Activated T-helper 2 cell treated with anti-CD3 and anti-CD28 coated beads, Interferon-gamma antibody, Interleukin-2, Interleukin-4, amounts not matched to agents 10 μg/mL and 5 μg/mL and 100 μg/mL, durations not matched to agents 14 hours and 24 hours and 36 hours (primary cell): Measurements from ENCODE around the gene MAP2K5. TPM values are rescaled to one million over a fixed set of nuclear protein-coding genes. Genes with fewer than 3 reads are reported as not detected.

Experiments
- DNase-seq: peaks from one replicate; pipeline ENCODE4 v3.0.0; 2021; ENCODE audit warnings: low spot score
- H3K27ac Mint-ChIP-seq: one replicate; pipeline ENCODE4 v1.8.0; 2021; ENCODE audit warnings: mixed read lengths
- H3K27me3 Mint-ChIP-seq: one replicate; pipeline ENCODE4 v1.8.0; 2021; ENCODE audit warnings: low read depth, mixed read lengths
- H3K36me3 Mint-ChIP-seq: one replicate; pipeline ENCODE4 v1.8.0; 2021; ENCODE audit warnings: low read depth, mixed read lengths
- H3K4me1 Mint-ChIP-seq: one replicate; pipeline ENCODE4 v1.8.0; 2021; ENCODE audit warnings: low read depth, mixed read lengths
- H3K4me3 Mint-ChIP-seq: one replicate; pipeline ENCODE4 v1.8.0; 2021; ENCODE audit warnings: low read depth, mild to moderate bottlenecking, moderate library complexity, mixed read lengths
- H3K9me3 Mint-ChIP-seq: one replicate; pipeline ENCODE4 v1.8.0; 2021; ENCODE audit warnings: mixed read lengths
- intact Hi-C: fragments of 100-400 bp; cut with micrococcal nuclease; formaldehyde crosslinking; loops from one replicate; pipeline ENCODE4 v1.15.1; 2023
- total RNA-seq: library from RNA; stranded (reverse); gene quantifications from 2 replicates; pipeline ENCODE4 v1.2.3, GENCODE V29; 2022

The MAP2K5 gene
- total RNA-seq, 1 donor from 2014 or later: 25.9 TPM

- no peak overlapping the region for H3K4me3 Mint-ChIP-seq
- no peaks in the 10 kb centered on the region for H3K27me3 Mint-ChIP-seq
- H3K27ac Mint-ChIP-seq: no peak overlapping the region
- H3K9me3 Mint-ChIP-seq: no peaks in the 10 kb centered on the region
- intact Hi-C loops: no loop called here
- peaks cover 5% of the 10 kb centered on the region for H3K36me3 Mint-ChIP-seq
- no peak for DNase-seq
- H3K4me1 Mint-ChIP-seq: peaks cover 19% of the 10 kb centered on the region
Measured at GRCh38 chr15:67784856-67785430, 242.4 kb downstream of the MAP2K5 start.

- H3K27ac Mint-ChIP-seq: no peak overlapping the region
- no peak for DNase-seq
- H3K9me3 Mint-ChIP-seq: no peaks in the 10 kb centered on the region
- H3K4me3 Mint-ChIP-seq: no peak overlapping the region
- H3K27me3 Mint-ChIP-seq: no peaks in the 10 kb centered on the region
- H3K4me1 Mint-ChIP-seq: peaks cover 19% of the 10 kb centered on the region
- intact Hi-C loops: no loop called here
- peaks cover 5% of the 10 kb centered on the region for H3K36me3 Mint-ChIP-seq
Measured at GRCh38 chr15:67785431-67785830, 242.9 kb downstream of the MAP2K5 start.

GRCh38 chr15:67786646-67787045 lies 244.1 kb downstream of the MAP2K5 start:
- no peak for DNase-seq
- intact Hi-C loops: no loop called here
- H3K4me1 Mint-ChIP-seq: peaks cover 19% of the 10 kb centered on the region
- H3K27me3 Mint-ChIP-seq: no peaks in the 10 kb centered on the region
- H3K9me3 Mint-ChIP-seq: no peaks in the 10 kb centered on the region
- H3K4me3 Mint-ChIP-seq: no peak overlapping the region
- H3K36me3 Mint-ChIP-seq: peaks cover 5% of the 10 kb centered on the region
- H3K27ac Mint-ChIP-seq: no peak overlapping the region

- Mint-ChIP-seq H3K4me1 (peaks cover 9% of the 10 kb centered on the region), H3K27me3 (no peaks in the 10 kb centered on the region), H3K36me3 (no peaks in the 10 kb centered on the region), H3K9me3 (no peaks in the 10 kb centered on the region), H3K4me3 (no peak overlapping the region), H3K27ac (no peak overlapping the region)
- intact Hi-C loops: no loop called here
- no peak for DNase-seq
Measured at GRCh38 chr15:67788986-67789385, 246.5 kb downstream of the MAP2K5 start.

- H3K36me3 Mint-ChIP-seq: peaks cover 10% of the 10 kb centered on the region
- peaks cover 11% of the 10 kb centered on the region for H3K9me3 Mint-ChIP-seq
- intact Hi-C loops: no loop called here
- H3K27me3 Mint-ChIP-seq: no peaks in the 10 kb centered on the region
- H3K4me3 Mint-ChIP-seq: no peak overlapping the region
- no peak overlapping the region for H3K27ac Mint-ChIP-seq
- H3K4me1 Mint-ChIP-seq: no peaks in the 10 kb centered on the region
- no peak for DNase-seq
Measured at GRCh38 chr15:67790610-67791319, 248.3 kb downstream of the MAP2K5 start.

GRCh38 chr15:67792250-67792942 lies 249.9 kb downstream of the MAP2K5 start:
- intact Hi-C loops: no loop called here
- Mint-ChIP-seq H3K9me3 (peaks cover 16% of the 10 kb centered on the region), H3K27ac (no peak overlapping the region), H3K27me3 (no peaks in the 10 kb centered on the region), H3K36me3 (peaks cover 10% of the 10 kb centered on the region), H3K4me1 (no peaks in the 10 kb centered on the region), H3K4me3 (no peak overlapping the region)
- DNase-seq: no peak

- no peak overlapping the region for H3K27ac Mint-ChIP-seq
- H3K4me1 Mint-ChIP-seq: no peaks in the 10 kb centered on the region
- H3K4me3 Mint-ChIP-seq: no peak overlapping the region
- intact Hi-C loops: no loop called here
- H3K27me3 Mint-ChIP-seq: no peaks in the 10 kb centered on the region
- DNase-seq: no peak
- H3K9me3 Mint-ChIP-seq: peaks cover 16% of the 10 kb centered on the region
- peaks cover 10% of the 10 kb centered on the region for H3K36me3 Mint-ChIP-seq
Measured at GRCh38 chr15:67794832-67795574, 252.5 kb downstream of the MAP2K5 start.

GRCh38 chr15:67796196-67797127 lies 254.0 kb downstream of the MAP2K5 start:
- peaks cover 10% of the 10 kb centered on the region for H3K36me3 Mint-ChIP-seq
- no peak overlapping the region for H3K4me3 Mint-ChIP-seq
- H3K9me3 Mint-ChIP-seq: peaks cover 16% of the 10 kb centered on the region
- intact Hi-C loops: no loop called here
- no peak for DNase-seq
- H3K4me1 Mint-ChIP-seq: no peaks in the 10 kb centered on the region
- no peak overlapping the region for H3K27ac Mint-ChIP-seq
- H3K27me3 Mint-ChIP-seq: no peaks in the 10 kb centered on the region

GRCh38 chr15:67799801-67800205 lies 257.3 kb downstream of the MAP2K5 start:
- Mint-ChIP-seq H3K9me3 (peaks cover 15% of the 10 kb centered on the region), H3K4me1 (no peaks in the 10 kb centered on the region), H3K4me3 (no peak overlapping the region), H3K27me3 (no peaks in the 10 kb centered on the region), H3K27ac (no peak overlapping the region), H3K36me3 (peaks cover 5% of the 10 kb centered on the region)
- DNase-seq: no peak
- intact Hi-C loops: no loop called here

- DNase-seq: no peak
- H3K27me3 Mint-ChIP-seq: no peaks in the 10 kb centered on the region
- intact Hi-C loops: no loop called here
- no peak overlapping the region for H3K4me3 Mint-ChIP-seq
- no peaks in the 10 kb centered on the region for H3K4me1 Mint-ChIP-seq
- no peaks in the 10 kb centered on the region for H3K36me3 Mint-ChIP-seq
- H3K9me3 Mint-ChIP-seq: peaks cover 1% of the 10 kb centered on the region
- H3K27ac Mint-ChIP-seq: no peak overlapping the region
Measured at GRCh38 chr15:67801142-67801541, 258.6 kb downstream of the MAP2K5 start.

GRCh38 chr15:67801926-67802914 lies 259.7 kb downstream of the MAP2K5 start:
- intact Hi-C loops: no loop called here
- no peak for DNase-seq
- Mint-ChIP-seq H3K9me3 (no peaks in the 10 kb centered on the region), H3K4me1 (no peaks in the 10 kb centered on the region), H3K36me3 (no peaks in the 10 kb centered on the region), H3K4me3 (no peak overlapping the region), H3K27me3 (no peaks in the 10 kb centered on the region), H3K27ac (no peak overlapping the region)
